Measurements from ENCODE around the gene F13A1. TPM values are rescaled to one million over a fixed set of nuclear protein-coding genes. Genes with fewer than 3 reads are reported as not detected.

The F13A1 gene
- total RNA-seq, 4 donors from 2014 or later, result 4.1 to 90.6 (median 57.8) TPM

- Histone ChIP-seq H3K27ac (no peak overlapping the region), H3K4me3 (no peak overlapping the region), H3K4me1 (no peaks in the 10 kb centered on the region), H3K9me3 (no peaks in the 10 kb centered on the region), H3K36me3 (no peaks in the 10 kb centered on the region), H3K27me3 (no peaks in the 10 kb centered on the region)
- no peak for DNase-seq
- TF ChIP-seq POLR2A (IDR thresholded peaks at IDR 0.05), result no peak
- TF ChIP-seq, protein P1, sequence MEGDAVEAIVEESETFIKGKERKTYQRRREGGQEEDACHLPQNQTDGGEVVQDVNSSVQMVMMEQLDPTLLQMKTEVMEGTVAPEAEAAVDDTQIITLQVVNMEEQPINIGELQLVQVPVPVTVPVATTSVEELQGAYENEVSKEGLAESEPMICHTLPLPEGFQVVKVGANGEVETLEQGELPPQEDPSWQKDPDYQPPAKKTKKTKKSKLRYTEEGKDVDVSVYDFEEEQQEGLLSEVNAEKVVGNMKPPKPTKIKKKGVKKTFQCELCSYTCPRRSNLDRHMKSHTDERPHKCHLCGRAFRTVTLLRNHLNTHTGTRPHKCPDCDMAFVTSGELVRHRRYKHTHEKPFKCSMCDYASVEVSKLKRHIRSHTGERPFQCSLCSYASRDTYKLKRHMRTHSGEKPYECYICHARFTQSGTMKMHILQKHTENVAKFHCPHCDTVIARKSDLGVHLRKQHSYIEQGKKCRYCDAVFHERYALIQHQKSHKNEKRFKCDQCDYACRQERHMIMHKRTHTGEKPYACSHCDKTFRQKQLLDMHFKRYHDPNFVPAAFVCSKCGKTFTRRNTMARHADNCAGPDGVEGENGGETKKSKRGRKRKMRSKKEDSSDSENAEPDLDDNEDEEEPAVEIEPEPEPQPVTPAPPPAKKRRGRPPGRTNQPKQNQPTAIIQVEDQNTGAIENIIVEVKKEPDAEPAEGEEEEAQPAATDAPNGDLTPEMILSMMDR (IDR thresholded peaks at IDR 0.05), result no peak
- intact Hi-C loops (cut with DNase I; ENCODE audit: low total_unique reads), result no loop called here
Measured at GRCh38 chr6:6152060-6152459, 168.4 kb downstream of the F13A1 start.

GRCh38 chr6:6148192-6148815 lies 172.2 kb downstream of the F13A1 start:
- H3K36me3 ChIP-seq, result no peaks in the 10 kb centered on the region
- peak overlapping the region in 1 of 2 donors; percentile 52 for H3K27ac ChIP-seq
- H3K4me1 ChIP-seq, result no peaks in the 10 kb centered on the region
- intact Hi-C loops (cut with DNase I; ENCODE audit: low total_unique reads), result no loop called here
- DNase-seq, result peak; percentile 14 to 50
- H3K9me3 ChIP-seq, result no peaks in the 10 kb centered on the region
- H3K4me3 ChIP-seq, result no peak overlapping the region
- no peaks in the 10 kb centered on the region for H3K27me3 ChIP-seq
- TF ChIP-seq, protein P1 (IDR thresholded peaks at IDR 0.05), result no peak
- no peak for TF ChIP-seq POLR2A (IDR thresholded peaks at IDR 0.05)

DNA sequence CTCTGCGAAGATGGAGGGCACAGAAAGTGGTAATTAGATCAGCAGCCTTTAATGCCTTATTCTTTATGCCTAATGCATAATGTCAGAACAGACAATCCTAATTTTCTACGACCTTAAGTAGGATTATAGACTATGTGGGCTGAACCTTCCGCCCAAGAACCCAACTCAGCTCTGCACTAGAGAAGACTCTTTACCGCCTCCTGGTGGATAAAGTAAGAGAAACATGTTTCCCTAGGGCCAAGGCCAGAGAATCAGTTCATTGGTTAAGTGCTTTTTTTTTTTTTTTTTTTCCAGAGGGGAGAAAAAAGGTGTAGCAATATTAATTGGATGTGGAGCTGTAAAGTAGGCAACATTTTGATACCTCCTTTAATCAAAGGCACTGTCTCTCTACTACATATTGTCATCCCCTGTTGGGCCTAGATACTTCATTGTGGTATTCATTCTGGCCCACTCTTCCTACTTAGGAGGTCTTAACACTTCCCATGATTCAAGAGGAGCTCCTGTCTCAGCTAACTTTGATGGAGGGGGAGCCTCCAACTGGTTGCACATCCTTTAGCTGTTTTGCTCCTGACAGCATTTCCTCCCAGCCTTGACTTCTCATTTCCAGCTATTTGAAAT lies 188.9 kb downstream of the F13A1 start:
- TF ChIP-seq, protein P1 (IDR thresholded peaks at IDR 0.05), result no peak
- TF ChIP-seq POLR2A (IDR thresholded peaks at IDR 0.05), result no peak
- Histone ChIP-seq H3K9me3 (no peaks in the 10 kb centered on the region), H3K27me3 (no peaks in the 10 kb centered on the region), H3K4me3 (no peak overlapping the region), H3K4me1 (no peaks in the 10 kb centered on the region), H3K36me3 (no peaks in the 10 kb centered on the region), H3K27ac (no peak overlapping the region)
- intact Hi-C loops (cut with DNase I; ENCODE audit: low total_unique reads), result no loop called here
- no peak for DNase-seq

DNA sequence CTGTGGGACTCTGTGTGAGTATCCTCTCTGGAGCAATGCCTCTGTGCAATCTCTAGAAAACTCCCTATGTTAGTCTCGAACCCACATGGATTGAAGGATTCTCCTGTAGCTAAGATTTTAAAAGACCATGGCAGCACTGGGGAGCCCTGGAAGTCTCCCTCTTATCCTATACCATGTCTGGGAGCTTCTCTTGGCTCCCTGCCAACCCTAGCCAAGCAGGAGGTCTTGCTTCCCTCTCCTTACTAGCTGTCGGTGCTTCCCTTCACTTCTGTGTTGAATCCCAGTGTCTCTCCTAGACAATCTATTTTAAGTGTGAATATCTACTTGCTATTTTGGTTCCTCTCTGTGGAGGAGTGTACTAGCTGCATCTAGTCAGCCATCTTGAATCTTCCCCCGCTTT lies 195.0 kb downstream of the F13A1 start:
- intact Hi-C loops (cut with DNase I; ENCODE audit: low total_unique reads), result no loop called here
- no peak overlapping the region for H3K27ac ChIP-seq
- no peaks in the 10 kb centered on the region for H3K4me1 ChIP-seq
- H3K4me3 ChIP-seq, result no peak overlapping the region
- DNase-seq, result no peak
- TF ChIP-seq POLR2A (IDR thresholded peaks at IDR 0.05), result no peak
- TF ChIP-seq, protein P1 (IDR thresholded peaks at IDR 0.05), result no peak
- no peaks in the 10 kb centered on the region for H3K36me3 ChIP-seq
- no peaks in the 10 kb centered on the region for H3K9me3 ChIP-seq
- no peaks in the 10 kb centered on the region for H3K27me3 ChIP-seq

GRCh38 chr6:6123803-6124202 lies 196.7 kb downstream of the F13A1 start:
- no peaks in the 10 kb centered on the region for H3K36me3 ChIP-seq
- no peaks in the 10 kb centered on the region for H3K27me3 ChIP-seq
- H3K4me1 ChIP-seq, result no peaks in the 10 kb centered on the region
- H3K27ac ChIP-seq, result no peak overlapping the region
- intact Hi-C loops (cut with DNase I; ENCODE audit: low total_unique reads), result no loop called here
- TF ChIP-seq, protein P1 (IDR thresholded peaks at IDR 0.05), result no peak
- no peak for TF ChIP-seq POLR2A (IDR thresholded peaks at IDR 0.05)
- DNase-seq, result no peak
- no peak overlapping the region for H3K4me3 ChIP-seq
- no peaks in the 10 kb centered on the region for H3K9me3 ChIP-seq

All from uterus (tissue), 4 donors.